ENCODE results near the gene MPDZ.

Gene MPDZ

GRCh38 chr9:13140843-13141592 is 138.5 kb downstream of the MPDZ start:
- TF ChIP-seq POLR2AphosphoS5 (IDR thresholded peaks at IDR 0.05; ENCODE audit: low read depth) (no peak), REST (IDR thresholded peaks at IDR 0.05; ENCODE audit: insufficient replicate concordance, low read depth) (no peak)
- Histone ChIP-seq H3K27ac (replicated peaks) (no peak overlapping the region), H3K4me3 (replicated peaks; ENCODE audit: insufficient read depth, low read length) (no peak overlapping the region), H3K27me3 (ENCODE audit: insufficient read depth, poor library complexity, severe bottlenecking) (no peaks in the 10 kb centered on the region)
- DNase-seq (ENCODE audit: low read depth in 1 of 2, low spot score in 1 of 2) = no peak

GRCh38 chr9:13139641-13140171 is 139.8 kb downstream of the MPDZ start:
- DNase-seq (ENCODE audit: low read depth in 1 of 2, low spot score in 1 of 2) = no peak
- Histone ChIP-seq H3K27me3 (ENCODE audit: insufficient read depth, poor library complexity, severe bottlenecking) (no peaks in the 10 kb centered on the region), H3K4me3 (replicated peaks; ENCODE audit: insufficient read depth, low read length) (no peak overlapping the region), H3K27ac (replicated peaks) (no peak overlapping the region)
- no peak for TF ChIP-seq SPI1 (IDR thresholded peaks at IDR 0.05; ENCODE audit: borderline replicate concordance, low read depth)
- TF ChIP-seq CTCF (IDR thresholded peaks at IDR 0.05; ENCODE audit: insufficient read depth, low read length) = no peak
- no peak for TF ChIP-seq POLR2AphosphoS5 (IDR thresholded peaks at IDR 0.05; ENCODE audit: low read depth)
- no peak for TF ChIP-seq REST (IDR thresholded peaks at IDR 0.05; ENCODE audit: insufficient replicate concordance, low read depth)
- no peak for TF ChIP-seq GABPA (IDR thresholded peaks at IDR 0.05; ENCODE audit: low read depth)

GRCh38 chr9:13137426-13137825 is 142.1 kb downstream of the MPDZ start:
- H3K4me3 ChIP-seq (replicated peaks; ENCODE audit: insufficient read depth, low read length) = no peak overlapping the region
- no peak for DNase-seq (ENCODE audit: low read depth in 1 of 2, low spot score in 1 of 2)
- no peak overlapping the region for H3K27ac ChIP-seq (replicated peaks)
- no peaks in the 10 kb centered on the region for H3K27me3 ChIP-seq (ENCODE audit: insufficient read depth, poor library complexity, severe bottlenecking)
- no peak for TF ChIP-seq CTCF (IDR thresholded peaks at IDR 0.05; ENCODE audit: insufficient read depth, low read length)
- no peak for TF ChIP-seq GABPA (IDR thresholded peaks at IDR 0.05; ENCODE audit: low read depth)
- no peak for TF ChIP-seq POLR2AphosphoS5 (IDR thresholded peaks at IDR 0.05; ENCODE audit: low read depth)
- TF ChIP-seq REST (IDR thresholded peaks at IDR 0.05; ENCODE audit: insufficient replicate concordance, low read depth) = no peak
- no peak for TF ChIP-seq SPI1 (IDR thresholded peaks at IDR 0.05; ENCODE audit: borderline replicate concordance, low read depth)

All from HL-60 (cell line).